GM12865 (cell line): Measurements from ENCODE around the gene E2F6.

Source experiments
- DNase-seq: peaks from one replicate; pipeline ENCODE4 v3.0.0; 2010; ENCODE audit warnings: low read depth
- H3K4me3 ChIP-seq: 2 replicates; pipeline ENCODE4 v1.5.1; 2011; ENCODE audit warnings: mild to moderate bottlenecking, low read depth, low read length, control low read depth
- CTCF ChIP-seq: IDR thresholded peaks from 2 replicates; pipeline ENCODE4 v1.5.1; 2011; ENCODE audit warnings: low read length, control low read depth, low read depth, inconsistent platforms; ENCODE audit not compliant: insufficient read depth; ENCODE audit errors: missing control alignments

Gene E2F6

GRCh38 chr2:11509657-11510360 is 43.8 kb upstream of the E2F6 start:
- no peak for TF ChIP-seq CTCF
- no peak overlapping the region for H3K4me3 ChIP-seq
- no peak for DNase-seq

DNA sequence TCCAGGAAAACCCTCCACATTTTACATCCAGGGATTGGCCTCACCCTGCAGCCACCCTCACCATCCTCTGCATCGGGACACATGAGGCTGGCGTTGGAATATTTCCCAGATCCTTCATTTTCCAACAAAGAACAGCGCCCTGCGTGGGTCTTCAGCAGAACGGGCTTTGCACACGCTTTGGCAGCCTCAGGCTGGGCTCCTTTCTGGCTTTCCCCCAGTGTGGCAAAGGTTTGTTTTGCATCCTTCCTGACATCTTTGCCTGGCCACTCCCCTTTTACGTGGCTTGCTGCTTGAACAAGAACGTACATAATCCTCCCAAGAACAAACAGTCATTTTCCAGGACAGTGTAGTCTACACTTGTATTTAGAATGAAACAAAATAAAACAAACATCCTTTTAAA is 42.3 kb upstream of the E2F6 start:
- H3K4me3 ChIP-seq = no peak overlapping the region
- TF ChIP-seq CTCF = no peak
- no peak for DNase-seq

DNA sequence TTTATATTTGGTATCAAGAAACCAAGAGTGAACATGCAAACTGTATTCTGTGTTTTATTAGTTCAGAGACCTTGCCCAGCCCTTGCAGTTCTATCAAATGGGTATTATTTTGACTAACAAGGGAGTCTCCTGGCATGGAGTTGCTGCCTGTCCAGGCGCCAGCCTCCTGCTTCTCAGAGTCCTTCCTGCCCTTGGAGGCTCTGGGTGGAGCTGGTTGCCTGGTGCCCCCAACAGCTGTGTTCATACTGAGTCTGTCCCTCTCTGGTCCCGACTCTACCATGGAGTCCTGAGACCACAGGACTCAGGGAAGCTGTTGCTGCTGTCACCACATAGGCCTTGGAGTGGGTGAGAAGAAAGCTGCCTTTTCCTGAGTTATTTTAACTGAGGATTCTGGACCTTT is 41.6 kb upstream of the E2F6 start:
- no peak for TF ChIP-seq CTCF
- no peak for DNase-seq
- H3K4me3 ChIP-seq = no peak overlapping the region

DNA sequence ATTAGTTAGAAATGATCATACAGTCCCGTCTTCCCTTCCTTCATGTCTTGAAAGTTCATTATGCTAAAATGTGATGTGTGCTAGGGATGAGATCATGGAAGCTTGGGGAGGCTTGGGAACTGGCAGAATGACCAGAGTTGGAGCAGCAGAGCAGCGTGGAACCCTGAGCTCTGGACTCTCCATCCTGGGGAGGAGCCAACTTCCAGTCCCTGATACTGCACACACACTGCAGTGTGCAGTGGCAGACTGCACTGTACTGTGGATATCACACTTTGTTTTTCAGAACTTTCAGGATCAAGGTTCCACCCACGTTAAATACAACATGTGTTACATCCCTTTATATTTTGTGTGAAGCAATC is 40.6 kb upstream of the E2F6 start:
- TF ChIP-seq CTCF = no peak
- no peak overlapping the region for H3K4me3 ChIP-seq
- no peak for DNase-seq

DNA sequence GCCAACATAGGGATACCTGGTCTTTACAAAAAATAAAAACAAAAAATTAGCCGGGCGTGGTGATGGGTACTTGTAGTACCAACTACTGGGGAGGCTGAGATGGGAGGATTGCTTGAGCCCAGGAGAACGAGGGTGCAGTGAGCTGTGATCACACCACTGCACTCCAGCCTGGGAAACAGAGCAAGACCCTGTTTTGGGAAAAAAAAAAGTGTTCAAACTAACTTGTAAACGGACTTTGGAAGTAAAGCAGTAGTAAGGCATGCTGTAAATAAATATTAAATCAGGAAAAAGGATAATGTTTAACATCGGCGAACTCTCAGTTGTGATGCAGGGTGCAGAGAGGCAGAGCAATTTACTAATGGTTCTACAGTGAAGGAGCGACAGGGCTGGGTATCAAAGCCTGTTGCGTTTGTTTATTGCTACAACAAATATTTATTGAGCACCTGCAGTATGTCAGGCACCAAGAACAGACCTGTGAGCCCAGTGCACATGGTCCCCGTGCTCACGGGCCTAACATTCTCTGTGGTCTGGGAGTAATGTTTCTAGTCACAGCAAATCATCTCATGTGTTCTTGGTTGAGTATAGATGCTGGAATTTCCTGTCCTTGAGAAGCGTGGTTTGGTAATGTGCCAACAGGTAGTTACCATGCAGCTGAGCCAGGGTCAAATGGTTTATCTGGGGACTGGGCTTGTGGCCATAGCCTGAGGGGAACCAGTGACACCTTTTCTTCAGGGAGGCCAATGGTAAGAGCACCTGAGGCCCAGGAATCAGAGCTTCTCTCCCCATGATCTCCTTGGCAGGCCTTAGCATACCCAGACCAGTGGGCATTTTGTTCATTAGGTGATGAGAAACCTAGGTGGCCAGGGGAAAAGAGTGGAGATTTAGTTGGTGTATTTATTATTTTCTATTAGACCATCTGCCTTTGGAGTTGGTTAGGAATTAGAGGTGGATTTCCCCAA is 40.0 kb upstream of the E2F6 start:
- peak; percentile 87 for DNase-seq
- no peak overlapping the region for H3K4me3 ChIP-seq
- no peak for TF ChIP-seq CTCF

DNA sequence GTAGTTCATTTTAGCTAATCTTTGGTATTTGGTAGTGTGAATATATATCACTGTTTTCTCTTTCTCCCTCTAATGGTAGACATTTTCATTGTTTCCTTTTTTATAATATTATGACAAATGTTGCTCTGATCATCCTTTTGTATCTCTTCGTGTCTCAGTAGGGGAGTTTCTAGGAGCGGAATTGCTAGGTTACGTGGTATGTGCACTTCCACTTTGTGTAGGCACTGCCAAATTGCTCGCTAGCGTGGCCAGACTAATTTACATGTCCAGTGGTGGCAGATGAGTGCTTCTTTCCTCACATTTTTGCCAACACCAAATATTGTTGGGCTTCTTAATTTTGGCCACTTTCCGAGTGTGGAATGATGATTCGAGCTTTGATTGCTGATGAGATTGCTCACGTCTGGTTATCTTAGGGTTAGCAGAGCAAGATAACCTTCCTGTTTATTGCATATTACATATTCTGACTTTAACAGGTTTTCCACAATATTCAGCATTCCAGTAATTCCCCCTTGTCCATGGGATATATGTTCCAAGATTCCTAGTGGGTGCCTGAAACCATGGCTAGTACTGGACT is 37.5 kb upstream of the E2F6 start:
- no peak overlapping the region for H3K4me3 ChIP-seq
- DNase-seq = no peak
- TF ChIP-seq CTCF = no peak
